ENCODE results near the gene MRPS12. TPM values are rescaled to one million over a fixed set of nuclear protein-coding genes. Genes with fewer than 3 reads are reported as not detected.
"Not testable (repeated sequence)": the region's sequence is repeated elsewhere in the genome, so short reads cannot be mapped to it uniquely, and the experiment has no call there.

MRPS12 gene
- total RNA-seq, 2 experiments from 2014 or later, result 114 to 124 TPM

DNA sequence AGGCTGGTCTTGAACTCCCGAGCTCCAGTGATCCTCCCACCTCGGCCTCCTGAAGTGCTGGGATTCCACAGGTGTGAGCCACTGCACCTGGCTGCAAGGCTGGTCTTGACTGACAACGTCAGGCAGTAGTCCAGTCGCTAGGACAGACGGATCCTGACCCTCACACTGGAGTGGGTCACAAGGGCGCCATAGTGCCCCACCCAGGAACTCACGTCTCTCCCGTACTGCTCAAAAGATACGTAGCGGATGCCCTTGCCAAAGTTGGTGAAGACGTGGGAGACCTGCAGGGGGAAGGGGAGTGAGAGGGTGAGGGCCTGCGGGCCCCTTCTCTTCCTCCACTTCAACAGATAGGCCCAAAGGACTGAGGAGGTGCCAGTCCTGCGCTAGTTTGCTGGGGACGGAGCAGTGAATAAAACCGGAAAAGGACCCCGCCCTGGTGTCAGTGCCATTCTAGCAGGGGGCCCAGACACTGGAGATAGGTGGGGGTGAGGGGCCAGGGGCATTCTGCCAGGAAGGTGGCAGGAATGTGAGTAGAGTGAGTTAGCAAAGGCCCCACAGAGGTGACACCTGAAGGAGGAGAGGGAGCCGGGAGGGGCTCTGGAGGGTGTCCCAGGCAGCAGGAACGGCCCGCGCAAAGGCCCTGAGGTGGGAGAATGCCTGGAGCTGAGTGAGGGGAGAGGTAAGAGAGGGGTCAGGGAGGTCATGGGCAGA, 11.9 kb downstream of the MRPS12 start:
- Mint-ChIP-seq H3K27ac (no peak overlapping the region), H3K4me1 (no peaks in the 10 kb centered on the region), H3K9me3 (no peaks in the 10 kb centered on the region), H3K4me3 (no peak overlapping the region), H3K27me3 (peaks cover 12% of the 10 kb centered on the region), H3K36me3 (peaks cover 4% of the 10 kb centered on the region)
- DNase-seq, result no peak

DNA sequence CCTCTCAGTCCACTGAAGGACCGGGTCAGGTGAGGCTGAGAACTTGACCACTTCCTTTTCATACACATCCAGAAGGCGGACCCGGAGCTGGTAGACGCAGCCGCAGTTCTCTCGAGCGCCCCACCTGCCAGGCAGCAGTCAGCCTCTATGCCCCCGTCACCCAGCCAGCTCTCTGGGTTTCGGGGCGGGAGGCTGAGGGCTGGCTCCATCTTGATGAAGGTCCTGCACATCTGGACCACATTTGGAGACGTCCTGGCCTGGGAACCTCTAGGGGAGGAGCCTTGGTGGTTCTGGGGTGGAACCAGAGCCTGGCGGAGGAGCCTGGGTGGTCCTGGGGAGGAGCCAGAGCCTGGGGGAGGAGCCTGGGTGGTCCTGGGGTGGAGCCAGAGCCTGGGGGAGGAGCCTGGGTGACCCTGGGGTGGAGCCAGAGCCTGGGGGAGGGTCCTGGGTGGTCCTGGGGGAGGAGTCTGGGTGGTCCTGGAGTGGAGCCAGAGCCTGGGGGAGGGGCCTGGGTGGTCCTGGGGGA, 14.3 kb downstream of the MRPS12 start:
- DNase-seq, result no peak
- Mint-ChIP-seq H3K9me3 (peaks cover 1% of the 10 kb centered on the region), H3K4me1 (peaks cover 5% of the 10 kb centered on the region), H3K4me3 (no peak overlapping the region), H3K27ac (no peak overlapping the region), H3K27me3 (peaks cover 19% of the 10 kb centered on the region), H3K36me3 (peaks cover 4% of the 10 kb centered on the region)

DNA sequence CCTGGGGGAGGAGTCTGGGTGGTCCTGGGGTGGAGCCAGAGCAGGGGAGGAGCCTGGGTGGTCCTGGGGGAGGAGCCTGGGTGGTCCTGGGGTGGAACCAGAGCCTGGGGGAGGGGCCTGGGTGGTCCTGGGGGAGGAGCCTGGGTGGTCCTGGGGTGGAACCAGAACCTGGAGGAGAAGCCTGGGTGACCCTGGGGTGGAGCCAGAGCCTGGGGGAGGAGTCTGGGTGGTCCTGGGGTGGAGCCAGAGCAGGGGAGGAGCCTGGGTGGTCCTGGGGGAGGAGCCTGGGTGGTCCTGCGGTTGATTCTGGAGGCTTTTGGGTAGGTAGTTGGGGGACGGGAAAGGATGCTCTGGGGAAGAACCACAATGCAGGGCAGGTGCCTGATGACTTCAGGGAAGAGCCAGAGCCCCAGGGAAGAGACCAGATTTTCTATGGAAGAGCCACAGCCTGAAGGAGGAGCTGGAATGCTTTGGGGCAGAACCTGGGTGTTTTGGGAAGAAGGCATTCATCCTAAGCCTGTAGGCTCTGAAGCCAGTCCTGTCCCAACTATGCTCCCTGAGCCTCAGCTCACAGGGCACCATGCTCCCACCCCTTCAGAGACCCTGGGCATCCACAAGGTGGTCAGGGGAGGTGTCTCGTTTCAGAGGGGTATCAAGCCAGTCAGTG, 15.0 kb downstream of the MRPS12 start:
- Mint-ChIP-seq H3K9me3 (peaks cover 1% of the 10 kb centered on the region), H3K27me3 (peaks cover 20% of the 10 kb centered on the region), H3K4me3 (no peak overlapping the region), H3K4me1 (peaks cover 5% of the 10 kb centered on the region), H3K27ac (no peak overlapping the region), H3K36me3 (peaks cover 4% of the 10 kb centered on the region)
- DNase-seq, result no peak

DNA sequence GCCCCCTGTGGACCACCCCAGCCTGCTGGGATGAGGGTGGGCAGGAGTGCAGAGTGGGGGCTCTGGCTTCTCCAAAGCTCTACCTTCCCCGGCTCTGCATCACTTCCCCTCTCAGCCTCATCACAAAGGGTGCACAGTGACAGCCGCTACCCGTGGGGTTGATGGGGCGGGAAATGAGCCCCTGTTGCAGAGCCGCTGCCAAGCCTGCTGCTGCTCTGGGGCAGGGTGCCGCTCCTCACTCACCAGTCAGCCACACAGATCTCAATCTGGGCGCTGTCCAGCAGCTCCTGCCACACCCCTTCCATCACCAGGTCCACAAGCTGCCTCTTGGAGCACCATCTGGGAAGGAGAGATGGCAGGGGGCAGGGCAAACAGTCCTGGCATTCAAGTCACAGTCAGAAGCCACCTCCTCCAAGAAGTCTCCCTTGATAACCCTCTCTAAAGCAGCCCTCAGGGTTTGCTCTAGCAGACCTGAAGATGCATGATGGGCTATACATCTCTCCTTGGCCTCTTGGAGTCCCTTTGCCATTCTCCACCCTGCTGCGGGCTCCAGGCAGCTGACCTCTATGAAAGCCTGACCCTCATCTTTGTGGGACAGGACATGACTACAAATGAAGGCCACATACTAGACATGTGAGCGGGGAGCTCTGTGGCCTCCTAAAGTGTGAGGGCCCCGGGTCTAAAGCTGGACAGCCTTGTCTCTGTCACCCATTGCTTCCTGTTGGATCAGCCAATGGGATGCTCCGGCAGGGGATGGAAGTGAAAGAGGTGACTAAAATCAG, 15.7 kb downstream of the MRPS12 start:
- DNase-seq, result no peak
- H3K36me3 Mint-ChIP-seq, result no peaks in the 10 kb centered on the region
- peaks cover 1% of the 10 kb centered on the region for H3K9me3 Mint-ChIP-seq
- H3K27me3 Mint-ChIP-seq, result peaks cover 25% of the 10 kb centered on the region
- no peak overlapping the region for H3K27ac Mint-ChIP-seq
- peaks cover 5% of the 10 kb centered on the region for H3K4me1 Mint-ChIP-seq
- H3K4me3 Mint-ChIP-seq, result no peak overlapping the region

DNA sequence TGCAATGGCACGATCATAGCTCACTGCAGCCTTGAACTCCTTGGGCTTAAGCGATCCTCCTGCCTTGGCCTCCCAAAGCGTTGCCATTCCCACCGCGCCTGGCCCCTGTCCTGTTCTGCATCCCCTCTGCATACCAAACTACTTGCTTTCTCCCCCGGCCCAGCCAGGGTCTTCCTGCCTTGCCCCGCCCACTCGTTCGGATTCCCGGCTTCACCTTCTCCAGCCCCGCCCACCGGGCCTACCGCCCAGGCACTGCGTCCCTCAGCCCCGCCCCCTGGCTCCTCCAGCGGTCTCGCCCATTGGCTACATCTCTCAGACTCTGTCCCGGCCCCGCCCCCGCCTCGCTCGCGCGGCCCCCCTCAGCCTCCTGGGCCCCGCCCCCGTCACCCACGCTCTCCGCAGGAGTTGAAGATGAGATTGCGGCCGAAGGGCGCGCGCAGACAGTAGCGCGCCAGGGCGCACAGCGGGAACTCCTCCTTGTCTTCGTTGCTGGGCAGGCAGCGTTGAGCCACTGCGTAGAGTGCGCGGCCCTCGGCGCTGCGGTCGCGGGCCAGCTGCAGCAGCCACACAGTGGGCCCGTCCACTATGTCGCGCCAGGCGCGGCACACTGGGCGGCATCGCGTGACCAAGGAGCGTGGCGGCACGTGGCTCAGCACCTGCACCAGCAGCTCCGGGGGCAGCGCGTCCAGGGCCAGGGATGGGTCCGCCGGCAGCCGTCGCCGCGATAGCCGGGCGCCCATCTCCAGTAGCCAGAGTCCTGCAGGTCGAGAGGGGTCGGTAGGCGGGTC, 19.0 kb downstream of the MRPS12 start:
- peak; percentile 90 for DNase-seq
- H3K4me3 Mint-ChIP-seq, result peak overlapping the region; percentile 58
- H3K27ac Mint-ChIP-seq, result no peak overlapping the region
- H3K9me3 Mint-ChIP-seq, result peaks cover 1% of the 10 kb centered on the region
- peaks cover 55% of the 10 kb centered on the region for H3K27me3 Mint-ChIP-seq
- H3K36me3 Mint-ChIP-seq, result no peaks in the 10 kb centered on the region
- peaks cover 5% of the 10 kb centered on the region for H3K4me1 Mint-ChIP-seq

DNA sequence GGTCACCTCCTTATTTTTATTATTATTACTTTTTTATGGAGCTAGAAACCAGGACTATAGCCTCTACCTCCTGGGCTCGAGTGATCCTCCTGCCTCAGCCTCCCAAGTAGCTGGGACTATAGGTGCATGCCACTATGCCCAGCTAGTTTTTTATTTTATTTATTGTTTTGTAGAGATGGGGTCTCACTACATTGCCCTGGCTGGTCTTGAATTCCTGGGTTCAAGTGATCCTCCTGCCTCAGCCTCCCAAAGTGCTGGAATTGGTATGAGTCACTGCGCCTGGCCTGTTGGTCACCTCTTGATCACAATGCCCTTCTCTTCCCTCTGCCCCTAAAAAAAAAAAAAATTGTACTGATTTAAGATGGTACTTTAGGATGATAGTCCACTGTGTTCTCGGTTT, 20.4 kb downstream of the MRPS12 start:
- no peak for DNase-seq
- Mint-ChIP-seq H3K4me3 (no peak overlapping the region), H3K27ac (no peak overlapping the region), H3K27me3 (peaks cover 61% of the 10 kb centered on the region), H3K4me1 (peaks cover 5% of the 10 kb centered on the region), H3K36me3 (no peaks in the 10 kb centered on the region), H3K9me3 (peaks cover 1% of the 10 kb centered on the region)

DNA sequence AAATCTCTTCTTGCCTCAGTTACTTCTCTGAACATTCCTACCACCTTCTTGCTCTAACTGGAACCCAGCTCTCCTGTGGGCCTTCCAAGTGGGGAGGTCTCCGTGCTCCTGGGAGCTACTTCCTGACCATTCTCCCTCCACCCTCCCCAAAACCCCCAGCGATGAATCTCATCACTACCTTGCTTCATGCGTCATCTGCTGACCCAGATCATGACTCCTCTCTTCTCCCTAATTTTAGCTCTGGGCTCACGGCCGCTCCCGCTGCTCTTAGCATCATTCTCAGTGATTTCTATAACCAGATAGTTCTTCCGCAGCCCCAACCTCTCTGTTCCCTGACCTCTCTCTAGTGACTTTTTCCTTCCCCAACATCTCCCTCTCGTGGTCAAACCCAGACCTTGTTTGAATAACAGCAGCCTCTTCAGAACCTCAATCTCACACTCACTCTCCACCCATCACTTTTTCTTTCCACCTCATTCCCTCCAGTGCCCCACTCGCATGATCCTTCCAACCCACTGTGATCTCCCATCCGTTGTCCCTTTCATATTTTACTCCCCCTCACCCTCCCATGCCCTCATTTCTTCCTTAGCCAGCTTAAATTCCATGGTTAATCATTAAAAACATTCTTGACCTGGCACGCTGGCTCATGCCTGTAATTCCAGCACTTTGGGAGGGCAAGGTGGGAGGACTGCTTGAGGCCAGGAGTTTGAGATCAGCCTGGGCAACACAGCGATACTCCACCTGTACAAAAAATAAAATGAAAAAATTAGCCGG, 21.8 kb downstream of the MRPS12 start:
- Mint-ChIP-seq H3K27ac (no peak overlapping the region), H3K4me3 (no peak overlapping the region)
- no peak for DNase-seq

DNA sequence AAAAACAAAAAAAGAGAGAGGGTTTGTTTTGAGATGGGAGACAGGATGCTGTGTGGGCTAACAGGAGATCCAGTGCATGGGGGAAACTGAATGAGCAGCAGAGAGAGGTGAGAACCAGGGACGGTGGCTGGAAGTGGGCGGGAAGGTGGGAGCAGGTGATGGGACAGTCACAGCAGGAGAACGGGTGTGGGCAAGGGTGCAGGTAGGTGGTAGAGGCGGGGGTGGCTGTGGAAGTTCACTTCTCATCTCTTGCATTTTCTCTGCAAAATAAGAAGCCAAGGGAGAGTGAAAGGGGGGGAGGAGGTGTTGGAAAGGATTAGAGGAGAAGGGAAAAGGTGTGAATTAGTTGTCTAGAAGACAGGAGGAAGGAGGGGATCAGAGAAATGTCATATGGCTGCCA, 22.9 kb downstream of the MRPS12 start:
- Mint-ChIP-seq H3K36me3 (no peaks in the 10 kb centered on the region), H3K4me1 (peaks cover 5% of the 10 kb centered on the region)

More for the DNA sequence above, 21.8 kb downstream of the MRPS12 start:
- H3K9me3 Mint-ChIP-seq, result peaks cover 1% of the 10 kb centered on the region
- H3K36me3 Mint-ChIP-seq, result no peaks in the 10 kb centered on the region
- peaks cover 61% of the 10 kb centered on the region for H3K27me3 Mint-ChIP-seq
- H3K4me1 Mint-ChIP-seq, result peaks cover 5% of the 10 kb centered on the region

DNA sequence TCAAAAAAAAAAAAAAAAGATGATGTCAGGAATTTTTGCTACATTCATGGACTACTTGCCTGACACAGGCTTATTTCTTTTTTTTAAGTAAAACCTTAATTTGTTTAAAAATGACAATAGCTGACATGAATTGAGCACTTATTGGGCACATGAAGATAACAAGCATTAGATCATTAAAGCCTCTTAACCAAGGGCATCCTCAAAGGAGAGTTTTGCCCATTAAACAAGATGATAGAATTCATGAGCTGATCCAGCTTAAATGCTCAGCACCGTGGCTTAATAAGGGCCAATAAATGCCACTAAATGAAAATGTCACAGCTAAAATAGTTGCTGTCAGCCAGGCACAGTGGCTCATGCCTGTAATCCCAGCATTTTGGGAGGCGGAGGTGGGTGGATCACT, 25.5 kb downstream of the MRPS12 start:
- Mint-ChIP-seq H3K4me1 (no peaks in the 10 kb centered on the region), H3K4me3 (no peak overlapping the region), H3K27ac (no peak overlapping the region), H3K9me3 (no peaks in the 10 kb centered on the region), H3K27me3 (peaks cover 37% of the 10 kb centered on the region), H3K36me3 (no peaks in the 10 kb centered on the region)
- DNase-seq, result no peak

More for the DNA sequence above, 22.9 kb downstream of the MRPS12 start:
- Mint-ChIP-seq H3K27me3 (peaks cover 56% of the 10 kb centered on the region), H3K27ac (no peak overlapping the region), H3K9me3 (peaks cover 1% of the 10 kb centered on the region), H3K4me3 (no peak overlapping the region)
- DNase-seq, result no peak

DNA sequence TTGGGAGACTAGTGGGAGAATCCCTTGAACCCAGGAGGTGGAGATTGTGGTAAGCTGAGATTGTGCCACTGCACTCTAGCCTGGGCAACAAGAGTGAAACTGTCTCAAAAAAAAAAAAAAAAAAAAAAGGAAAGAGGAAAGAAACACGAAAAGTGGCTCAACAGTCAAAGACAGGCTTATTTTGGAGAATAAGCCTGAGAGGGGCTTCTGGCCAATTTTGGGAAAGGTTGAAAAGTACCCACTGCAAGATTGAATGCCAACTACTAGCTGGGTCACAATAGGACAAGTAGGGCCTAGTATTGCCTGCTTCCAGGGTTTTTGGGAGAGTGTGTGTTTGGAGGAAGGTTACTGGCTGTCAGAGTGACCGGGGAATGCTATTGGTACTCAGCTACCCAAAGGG, 27.6 kb downstream of the MRPS12 start:
- Mint-ChIP-seq H3K36me3 (no peaks in the 10 kb centered on the region), H3K27ac (no peak overlapping the region), H3K4me3 (no peak overlapping the region), H3K4me1 (no peaks in the 10 kb centered on the region), H3K9me3 (no peaks in the 10 kb centered on the region), H3K27me3 (peaks cover 23% of the 10 kb centered on the region)
- no peak for DNase-seq

DNA sequence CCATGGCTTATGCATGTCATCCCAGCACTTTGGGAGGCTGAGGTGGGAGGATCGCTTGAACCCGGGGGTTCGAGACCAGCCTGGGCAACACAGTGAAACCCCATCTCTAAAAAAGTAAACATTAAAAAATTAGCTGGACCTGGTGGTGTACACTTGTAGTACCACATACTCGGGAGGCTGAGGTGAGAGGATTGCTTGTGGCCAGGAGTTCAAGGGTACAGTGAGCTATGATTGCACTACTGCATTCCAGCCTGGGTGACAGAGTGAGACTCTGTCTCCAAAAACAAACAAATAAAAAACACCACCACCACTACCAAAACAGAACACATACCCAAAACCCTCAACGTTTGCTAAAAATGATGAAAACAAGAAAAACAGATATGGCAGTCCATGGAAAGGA, 28.9 kb downstream of the MRPS12 start:
- Mint-ChIP-seq H3K27ac (no peak overlapping the region), H3K27me3 (peaks cover 14% of the 10 kb centered on the region), H3K4me3 (no peak overlapping the region), H3K36me3 (no peaks in the 10 kb centered on the region), H3K4me1 (no peaks in the 10 kb centered on the region), H3K9me3 (no peaks in the 10 kb centered on the region)
- no peak for DNase-seq

DNA sequence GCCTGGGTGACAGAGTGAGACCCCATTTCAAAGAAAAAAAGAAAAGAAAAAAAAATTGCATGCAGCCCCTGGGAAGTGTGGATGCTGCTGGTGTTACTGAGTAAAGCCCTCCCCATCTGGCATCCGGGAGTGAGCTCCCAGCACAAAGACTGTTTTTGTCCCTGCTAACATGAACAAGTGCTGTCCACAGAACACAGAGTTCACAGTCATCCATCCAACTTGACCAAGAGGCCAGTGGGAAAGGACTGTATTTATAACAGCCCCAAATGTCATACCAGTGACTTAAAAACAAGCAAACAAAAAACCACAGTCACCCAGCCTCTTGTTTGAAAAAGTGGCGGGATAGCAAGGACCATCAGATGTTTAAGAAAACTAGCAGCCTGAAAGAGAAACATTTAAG, 34.0 kb downstream of the MRPS12 start:
- Mint-ChIP-seq H3K36me3 (no peaks in the 10 kb centered on the region), H3K9me3 (no peaks in the 10 kb centered on the region), H3K4me3 (no peak overlapping the region), H3K27me3 (peaks cover 9% of the 10 kb centered on the region), H3K4me1 (no peaks in the 10 kb centered on the region), H3K27ac (no peak overlapping the region)
- no peak for DNase-seq

DNA sequence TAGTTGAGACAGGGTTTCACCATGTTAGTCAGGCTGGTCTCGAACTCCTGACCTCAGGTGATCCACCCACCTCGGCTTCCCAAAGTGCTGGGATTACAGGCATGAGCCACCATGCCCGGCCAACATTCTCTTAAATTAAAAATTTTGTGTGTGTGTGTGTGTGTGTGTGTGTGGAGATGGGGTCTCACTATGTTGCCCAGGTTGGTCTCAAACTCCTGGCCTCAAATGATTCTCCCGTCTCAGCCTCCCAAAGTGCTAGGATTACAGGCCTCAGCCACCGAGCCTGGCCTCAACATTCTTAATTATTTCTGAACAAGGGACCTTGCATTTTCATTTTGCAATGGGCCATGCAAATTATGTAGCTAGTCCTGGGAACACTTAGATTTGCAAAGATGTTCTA, 35.4 kb downstream of the MRPS12 start:
- not testable (repeated sequence) for H3K27ac Mint-ChIP-seq, H3K4me1 Mint-ChIP-seq, H3K36me3 Mint-ChIP-seq

More for the DNA sequence above, 35.4 kb downstream of the MRPS12 start:
- not testable (repeated sequence) for H3K27me3 Mint-ChIP-seq, H3K9me3 Mint-ChIP-seq, H3K4me3 Mint-ChIP-seq, DNase-seq
